HS-27A (cell line): Measurements from ENCODE around the gene DUSP14.
"Not testable (repeated sequence)": the region's sequence is repeated elsewhere in the genome, so short reads cannot be mapped to it uniquely, and the experiment has no call there.

ENCODE experiments used
- DNase-seq: peaks from one replicate; pipeline ENCODE4 v3.0.0-alpha.2; 2012; ENCODE audit warnings: low read depth, missing footprints

DUSP14 gene

DNA sequence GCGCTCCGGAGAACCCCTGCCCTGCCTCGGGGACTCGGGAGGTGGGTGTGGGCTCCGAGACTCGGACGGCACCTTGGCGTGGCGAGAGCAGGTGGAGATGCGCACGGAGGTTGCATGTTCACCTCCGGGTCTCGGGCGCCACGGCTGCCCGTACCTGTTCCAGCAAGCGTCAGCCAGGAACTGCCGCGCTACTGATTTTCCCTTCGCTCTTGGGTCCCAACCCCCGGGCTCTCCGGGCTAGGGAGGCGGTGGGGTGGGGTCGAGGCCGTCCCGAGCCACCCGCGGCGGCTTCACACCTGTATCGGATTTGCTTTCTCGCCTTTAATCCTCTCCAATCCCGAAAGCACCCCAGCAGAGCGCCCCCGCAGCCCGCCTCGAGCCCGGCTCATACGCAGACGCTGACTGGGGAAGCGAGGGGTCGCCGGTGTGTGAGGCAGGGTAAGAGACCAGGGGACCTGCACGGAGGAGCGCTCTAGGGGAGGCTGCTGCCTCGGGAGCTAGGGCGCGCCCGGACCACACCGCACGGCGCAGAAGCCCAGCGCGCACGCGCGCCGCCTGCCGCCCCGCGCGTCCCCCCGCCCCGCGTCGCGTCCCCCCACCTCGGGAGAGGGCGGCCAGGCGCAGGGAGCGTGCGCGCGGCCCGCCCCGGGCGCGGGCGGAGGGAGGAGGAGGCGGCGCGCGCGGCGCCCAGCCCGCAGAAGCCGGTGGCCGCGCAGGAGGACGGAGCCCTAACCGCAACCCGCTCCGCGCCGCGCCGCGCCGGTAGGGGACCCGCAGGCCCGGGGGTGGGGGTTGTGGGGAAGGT lies at the start of gene DUSP14:
DUSP14 (plus strand) TSS at position 695 of the 805 bp plus-strand sequence. CDS start 22,382 bp downstream, outside the sequence.
- no peak for DNase-seq

GRCh38 chr17:37440424-37440823 lies 49.3 kb upstream of the DUSP14 start:
- DNase-seq, result no peak

GRCh38 chr17:37441369-37442014 lies 48.2 kb upstream of the DUSP14 start:
- DNase-seq, result not testable (repeated sequence)

GRCh38 chr17:37446027-37446426 lies 43.7 kb upstream of the DUSP14 start:
- no peak for DNase-seq

DNA sequence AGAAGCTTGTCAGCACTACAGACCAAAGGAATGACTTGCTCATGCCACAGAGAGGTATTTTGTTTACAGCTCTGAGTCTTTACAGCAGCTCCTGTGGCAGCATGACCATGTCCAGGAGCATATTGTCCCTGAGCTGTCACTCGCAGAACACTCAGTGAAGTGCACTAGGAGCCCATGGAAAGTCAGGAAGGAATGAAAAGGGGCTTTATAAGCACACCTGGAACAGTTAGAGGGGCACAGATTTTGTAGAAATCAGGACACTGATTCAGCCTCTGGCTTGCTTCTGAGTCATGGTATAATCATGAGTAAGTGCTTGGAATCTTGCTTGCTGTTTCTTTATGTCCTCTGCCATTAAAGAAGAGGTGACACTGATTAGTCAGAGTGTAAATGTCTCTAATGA lies 42.0 kb upstream of the DUSP14 start:
- no peak for DNase-seq

GRCh38 chr17:37450112-37450511 lies 39.6 kb upstream of the DUSP14 start:
- DNase-seq, result no peak

DNA sequence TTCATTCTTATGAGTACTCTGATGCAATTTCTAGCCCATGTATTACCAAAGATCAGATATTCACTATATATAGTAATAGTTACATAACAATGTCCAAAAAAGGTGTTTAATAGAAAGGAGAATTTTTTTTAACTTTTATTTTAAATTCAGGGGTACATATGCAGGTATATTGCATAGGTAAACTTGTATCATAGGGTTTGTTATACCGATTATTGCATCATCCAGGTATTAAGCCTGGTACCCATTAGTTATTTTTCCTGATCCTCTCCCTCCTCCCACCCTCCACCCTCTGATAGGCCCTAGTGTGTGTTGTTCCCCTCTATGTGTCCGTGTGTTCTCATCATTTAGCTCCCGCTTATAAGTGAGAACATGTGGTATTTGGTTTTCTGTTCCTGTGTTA lies 31.9 kb upstream of the DUSP14 start:
- DNase-seq, result not testable (repeated sequence)

DNA sequence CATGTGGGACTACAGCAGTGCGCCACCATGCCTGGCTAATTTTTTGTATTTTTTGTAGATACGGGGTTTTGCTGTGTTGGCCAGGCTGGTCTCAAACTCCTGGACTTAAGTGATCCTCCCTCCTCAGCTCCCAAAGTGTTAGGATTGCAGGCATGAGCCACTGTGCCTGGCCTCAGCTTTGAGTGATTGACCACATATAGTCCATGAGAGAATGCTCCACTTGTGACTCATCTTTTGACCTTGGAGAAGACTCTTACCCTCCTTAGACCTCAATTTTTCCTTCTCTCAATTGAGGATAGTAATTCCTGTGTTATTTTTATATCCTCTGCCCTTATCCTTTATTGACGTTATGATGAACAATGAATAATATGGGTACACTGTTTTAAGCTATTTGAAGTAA lies 30.9 kb upstream of the DUSP14 start:
- DNase-seq, result peak; percentile 33

DNA sequence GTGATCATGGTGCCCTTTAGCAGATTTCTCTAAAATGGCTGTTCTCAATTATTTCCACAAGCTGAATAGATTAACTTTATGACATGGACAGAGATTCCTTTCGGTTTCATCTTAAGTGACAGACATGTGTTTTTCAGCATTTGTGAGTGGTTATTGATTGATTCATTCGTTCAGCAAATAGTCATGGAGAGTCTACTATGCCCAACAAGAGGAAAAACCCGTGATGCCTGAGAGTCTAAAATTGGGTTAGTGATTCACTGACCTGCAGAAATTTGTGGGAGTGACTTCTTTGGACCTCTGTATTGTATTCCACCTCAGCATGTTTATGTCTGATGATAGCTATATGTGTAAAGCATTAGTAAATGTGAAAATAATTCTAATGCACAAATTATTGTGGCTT lies 28.0 kb upstream of the DUSP14 start:
- no peak for DNase-seq

- DNase-seq, result no peak
These were observed 27.2 kb upstream of the DUSP14 start for GRCh38 chr17:37462492-37462891.

DNA sequence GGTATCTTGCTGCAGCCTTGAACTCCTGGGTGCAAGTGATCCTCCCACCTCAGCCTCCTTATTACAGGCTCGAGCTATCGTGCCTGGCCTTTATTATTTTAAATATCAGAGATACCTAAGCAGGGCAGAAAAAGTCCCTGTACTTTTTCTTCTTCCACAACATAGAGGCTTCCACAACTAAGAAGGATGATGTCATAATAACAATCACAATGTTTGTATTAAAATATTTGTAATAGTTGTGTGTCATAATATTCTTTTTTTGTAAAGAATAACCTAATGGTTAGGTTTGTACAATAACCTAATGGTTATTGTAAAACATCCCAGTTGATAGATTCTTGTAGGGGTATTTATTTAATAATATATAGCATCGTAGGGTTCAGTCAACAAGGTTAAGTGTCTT lies 26.7 kb upstream of the DUSP14 start:
- no peak for DNase-seq

DNA sequence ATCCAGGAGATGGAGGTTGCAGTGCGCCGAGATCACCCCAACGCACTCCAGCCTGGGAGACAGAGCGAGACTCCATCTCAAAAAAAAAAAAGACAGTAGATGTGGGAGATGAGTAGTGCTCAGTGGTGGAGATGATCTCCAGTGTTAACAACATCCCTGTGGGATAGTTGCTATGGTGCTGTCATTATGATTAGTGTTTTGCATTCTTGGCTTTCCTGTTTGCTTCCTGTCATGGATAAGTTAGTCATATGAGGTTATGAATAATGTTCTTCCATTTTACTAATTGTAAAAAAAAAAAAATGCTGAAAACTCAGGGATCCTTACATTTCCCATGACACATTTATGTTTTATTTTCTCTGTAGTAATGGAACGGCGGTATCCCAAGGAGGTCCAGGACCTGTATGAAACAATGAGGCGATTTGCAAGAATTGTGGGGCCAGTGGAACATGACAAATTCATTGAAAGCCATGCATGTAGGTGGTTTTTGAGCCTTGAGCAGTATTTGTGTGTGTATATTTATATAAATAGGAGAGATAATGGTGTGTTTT lies 24.5 kb upstream of the DUSP14 start:
- DNase-seq, result no peak

DNA sequence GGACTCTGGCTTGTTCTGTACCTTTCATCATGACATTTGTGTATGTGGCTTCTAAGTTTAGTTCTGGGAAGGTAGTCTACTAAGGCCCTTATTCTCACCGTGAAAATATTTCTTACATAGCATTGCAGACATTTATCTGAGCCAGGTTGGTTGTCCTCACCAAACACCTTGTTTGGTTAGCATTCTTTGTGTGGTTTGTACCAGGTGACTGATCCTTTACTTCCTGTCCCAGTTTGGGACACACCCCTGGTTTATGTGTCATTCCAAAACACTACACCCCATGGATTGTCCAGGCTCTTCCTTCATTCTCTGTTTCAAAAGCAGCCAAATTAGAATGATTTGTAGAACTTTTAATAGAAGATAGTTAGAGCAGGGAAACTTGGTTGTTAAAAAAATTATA lies 23.2 kb upstream of the DUSP14 start:
- DNase-seq, result no peak

- DNase-seq, result no peak
These were observed 19.5 kb upstream of the DUSP14 start for GRCh38 chr17:37470181-37470580.

GRCh38 chr17:37475731-37476420 lies 13.8 kb upstream of the DUSP14 start:
- no peak for DNase-seq

- DNase-seq, result no peak
These were observed 13.1 kb upstream of the DUSP14 start for GRCh38 chr17:37476431-37477120.

DNA sequence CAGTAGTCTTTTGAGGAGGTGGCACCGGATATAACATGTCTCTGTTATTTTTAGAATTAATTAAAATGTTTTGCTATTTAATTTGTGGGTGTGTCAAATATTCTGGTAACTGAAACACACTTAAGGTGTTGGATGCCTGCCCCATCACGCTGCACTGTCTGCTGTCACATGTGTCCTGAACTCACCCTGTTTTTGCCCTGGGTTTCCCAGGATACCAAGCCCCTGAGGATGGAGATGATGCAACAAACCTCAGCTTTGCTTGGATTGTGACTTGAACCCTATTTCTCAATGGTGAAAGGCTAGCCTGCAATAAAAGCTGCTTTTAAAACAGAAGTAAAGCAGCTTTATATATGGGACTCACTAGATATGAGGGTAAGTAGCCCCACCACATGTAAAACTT lies 11.5 kb upstream of the DUSP14 start:
- no peak for DNase-seq

- DNase-seq, result no peak
These were observed 10.7 kb upstream of the DUSP14 start for GRCh38 chr17:37479025-37479424.

GRCh38 chr17:37480427-37480826 lies 9.3 kb upstream of the DUSP14 start:
- no peak for DNase-seq

- DNase-seq, result no peak
These were observed 8.6 kb upstream of the DUSP14 start for GRCh38 chr17:37481001-37481665.

DNA sequence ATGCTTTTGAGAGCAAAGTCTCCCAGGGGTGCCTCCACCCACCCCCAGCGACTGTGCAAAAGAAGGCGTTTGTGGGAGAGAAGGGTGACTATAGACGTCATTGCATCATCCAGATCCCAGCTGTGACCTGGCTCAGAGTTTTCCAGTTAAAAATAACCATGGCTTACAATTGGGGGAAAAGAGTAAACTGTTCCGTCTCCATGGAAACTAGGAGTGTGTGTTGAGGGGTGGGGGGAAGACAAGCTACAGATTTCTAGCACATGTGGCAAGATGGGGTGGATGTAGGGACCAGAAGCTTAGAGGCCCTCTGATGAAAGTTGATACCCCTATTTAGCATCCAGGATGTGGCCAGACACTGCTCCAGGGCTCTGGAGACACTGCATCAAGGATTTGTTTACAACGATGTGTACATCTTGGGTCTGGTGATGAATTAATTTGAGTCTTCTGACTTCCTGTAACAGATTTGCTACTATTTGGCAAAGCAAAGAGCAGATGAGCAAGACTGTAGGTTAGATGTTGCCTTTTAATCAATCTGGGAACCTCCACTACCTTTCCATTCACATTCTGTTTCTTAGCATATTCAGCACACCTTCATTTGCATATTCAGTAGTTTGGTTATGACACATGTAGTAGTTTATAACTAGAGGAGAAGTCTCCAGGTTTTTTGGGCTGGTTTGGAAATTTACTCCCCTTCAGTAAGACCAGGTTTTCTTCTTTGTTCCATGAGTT lies 6.2 kb upstream of the DUSP14 start:
- no peak for DNase-seq
